Natural killer cell (primary cell): Measurements from ENCODE around the gene NUDT16. TPM values are rescaled to one million over a fixed set of nuclear protein-coding genes. Genes with fewer than 3 reads are reported as not detected.

Experiments
- ATAC-seq, 3 donors: fragments of 150-1000 bp in 2 of 3; fragments of 200-7000 bp in 1 of 3; cut with Tn5 transposase; 1 replicate in 1 of 3; 2 replicates in 2 of 3; pipeline ENCODE4 v1.10.0; 2021; ENCODE audit warnings: mild to moderate bottlenecking in 2 of 3, moderate library complexity in 2 of 3
- DNase-seq, 2 donors: peaks; one replicate each; pipeline versions ENCODE4 v3.0.0 to v3.0.0-alpha.2; 2013 to 2021; ENCODE audit warnings: mixed read lengths in 1 of 2
- H3K27ac ChIP-seq: one replicate; pipeline ENCODE4 v1.5.1; 2013; ENCODE audit warnings: mild to moderate bottlenecking, low read length
- H3K27me3 ChIP-seq: one replicate; pipeline ENCODE4 v1.6.1; 2013; ENCODE audit warnings: low read length; ENCODE audit not compliant: control insufficient read depth, insufficient read depth
- H3K36me3 ChIP-seq: one replicate; pipeline ENCODE4 v1.6.1; 2013; ENCODE audit warnings: low read length; ENCODE audit not compliant: control insufficient read depth, insufficient read depth
- H3K4me1 ChIP-seq: one replicate; pipeline ENCODE4 v1.6.1; 2013; ENCODE audit warnings: low read length; ENCODE audit not compliant: control insufficient read depth, insufficient read depth
- H3K4me3 ChIP-seq: one replicate; pipeline ENCODE4 v1.5.1; 2013; ENCODE audit warnings: low read length
- H3K9me3 ChIP-seq: one replicate; pipeline ENCODE4 v1.6.1; 2013; ENCODE audit warnings: low read length; ENCODE audit not compliant: control insufficient read depth, insufficient read depth
- H3K27ac Mint-ChIP-seq, 2 donors: one replicate each; pipeline ENCODE4 v1.8.0; 2022; ENCODE audit warnings: mild to moderate bottlenecking in 2 of 2, mixed read lengths in 2 of 2, moderate library complexity in 1 of 2
- H3K27me3 Mint-ChIP-seq, 2 donors: one replicate each; pipeline ENCODE4 v1.8.0; 2022; ENCODE audit warnings: low read depth in 2 of 2, mixed read lengths in 2 of 2
- H3K36me3 Mint-ChIP-seq: one replicate; pipeline ENCODE4 v1.8.0; 2022; ENCODE audit warnings: mixed read lengths
- H3K4me1 Mint-ChIP-seq, 2 donors: one replicate each; pipeline ENCODE4 v1.8.0; 2022; ENCODE audit warnings: mixed read lengths in 2 of 2
- H3K4me3 Mint-ChIP-seq: one replicate; pipeline ENCODE4 v1.8.0; 2022; ENCODE audit warnings: mild to moderate bottlenecking, moderate library complexity, mixed read lengths
- H3K9me3 Mint-ChIP-seq, 2 donors: one replicate each; pipeline ENCODE4 v1.8.0; 2022; ENCODE audit warnings: mixed read lengths in 2 of 2
- CTCF ChIP-seq: fragments of 200-600 bp; IDR thresholded peaks from one replicate; pipeline ENCODE4 v1.8.0; 2022; ENCODE audit warnings: antibody characterized with exemption
- WGBS: methylation state at CpG from one replicate; pipeline ENCODE4 v1.1.7; 2013; ENCODE audit warnings: missing lambda C conversion rate; ENCODE audit not compliant: insufficient coverage; 5-methylcytosine and 5-hydroxymethylcytosine counted together
- intact Hi-C: fragments of 100-400 bp; cut with micrococcal nuclease; formaldehyde crosslinking; loops from one replicate; pipeline ENCODE4 v1.14.2; 2022
- total RNA-seq, 4 donors: library from RNA; stranded (reverse); fragments of 120-200 nt in 1 of 4; gene quantifications; one replicate each; pipeline versions ENCODE4 v1.2.3 to v1.2.4, GENCODE V29; 2013 to 2022

NUDT16 gene
- total RNA-seq, 3 donors from 2014 or later (not counting 1 experiment from before 2014, with no cell fraction given), result 9.0 to 10.7 (median 9.7) TPM

GRCh38 chr3:131386429-131387165, 5.0 kb downstream of the NUDT16 start:
- H3K27ac ChIP-seq, result no peak overlapping the region
- H3K4me3 Mint-ChIP-seq, result no peak overlapping the region
- no peak overlapping the region for H3K4me3 ChIP-seq
- DNase-seq (no peak), ATAC-seq (no peak)
- peaks cover 5% of the 10 kb centered on the region for H3K36me3 ChIP-seq
- H3K9me3 Mint-ChIP-seq, result no peaks in the 10 kb centered on the region
- no peaks in the 10 kb centered on the region for H3K36me3 Mint-ChIP-seq
- H3K4me1 ChIP-seq, result peaks cover 15% of the 10 kb centered on the region
- no peak for TF ChIP-seq CTCF
- intact Hi-C loops, result loop anchor here (10.0 kb wide), 1 partner anchor 1338 kb away; the partner anchor contains the start of gene NPHP3
- H3K27me3 ChIP-seq, result no peaks in the 10 kb centered on the region
- WGBS, result 20% methylated on average over 3 of the region's 6 CpGs
- H3K27ac Mint-ChIP-seq, result peak overlapping the region in 1 of 2 donors; percentile 13
- no peaks in the 10 kb centered on the region for H3K27me3 Mint-ChIP-seq
- peaks cover 23 to 39% of the 10 kb centered on the region in 2 donors for H3K4me1 Mint-ChIP-seq
- H3K9me3 ChIP-seq, result no peaks in the 10 kb centered on the region

GRCh38 chr3:131387796-131388489, 6.4 kb downstream of the NUDT16 start:
- Histone ChIP-seq H3K27me3 (no peaks in the 10 kb centered on the region), H3K27ac (no peak overlapping the region), H3K4me1 (peaks cover 9% of the 10 kb centered on the region), H3K9me3 (no peaks in the 10 kb centered on the region), H3K36me3 (peaks cover 5% of the 10 kb centered on the region), H3K4me3 (no peak overlapping the region)
- no peak for DNase-seq
- no peak overlapping the region for H3K4me3 Mint-ChIP-seq
- intact Hi-C loops, result loop anchor here (10.0 kb wide), 1 partner anchor 1337 kb away; the partner anchor contains the start of gene NPHP3
- no peaks in the 10 kb centered on the region for H3K36me3 Mint-ChIP-seq
- no peak for ATAC-seq
- no peak for TF ChIP-seq CTCF
- H3K4me1 Mint-ChIP-seq, result peaks cover 13 to 27% of the 10 kb centered on the region in 2 donors
- no peak overlapping the region for H3K27ac Mint-ChIP-seq
- no peaks in the 10 kb centered on the region for H3K9me3 Mint-ChIP-seq
- no peaks in the 10 kb centered on the region for H3K27me3 Mint-ChIP-seq
- 63% methylated on average over 1 of the region's 1 CpG for WGBS

- Mint-ChIP-seq H3K4me3 (no peak overlapping the region), H3K4me1 (peaks cover 13 to 27% of the 10 kb centered on the region in 2 donors), H3K27me3 (no peaks in the 10 kb centered on the region), H3K9me3 (no peaks in the 10 kb centered on the region), H3K27ac (no peak overlapping the region), H3K36me3 (no peaks in the 10 kb centered on the region)
- H3K36me3 ChIP-seq, result peaks cover 5% of the 10 kb centered on the region
- ATAC-seq, result no peak
- no peak overlapping the region for H3K4me3 ChIP-seq
- peaks cover 9% of the 10 kb centered on the region for H3K4me1 ChIP-seq
- H3K27me3 ChIP-seq, result no peaks in the 10 kb centered on the region
- intact Hi-C loops, result loop anchor here (10.0 kb wide), 1 partner anchor 1336 kb away; the partner anchor contains the start of gene NPHP3
- DNase-seq, result no peak
- no peak for TF ChIP-seq CTCF
- no peak overlapping the region for H3K27ac ChIP-seq
- WGBS, result 47% methylated on average over 2 of the region's 2 CpGs
- H3K9me3 ChIP-seq, result no peaks in the 10 kb centered on the region
Observed at GRCh38 chr3:131388490-131388799, 6.9 kb downstream of the NUDT16 start.
